ENCODE results near the gene WASHC4.
A peak's percentile ranks its signal among the peaks of the same experiment; 100 is the strongest.

WASHC4 gene

DNA sequence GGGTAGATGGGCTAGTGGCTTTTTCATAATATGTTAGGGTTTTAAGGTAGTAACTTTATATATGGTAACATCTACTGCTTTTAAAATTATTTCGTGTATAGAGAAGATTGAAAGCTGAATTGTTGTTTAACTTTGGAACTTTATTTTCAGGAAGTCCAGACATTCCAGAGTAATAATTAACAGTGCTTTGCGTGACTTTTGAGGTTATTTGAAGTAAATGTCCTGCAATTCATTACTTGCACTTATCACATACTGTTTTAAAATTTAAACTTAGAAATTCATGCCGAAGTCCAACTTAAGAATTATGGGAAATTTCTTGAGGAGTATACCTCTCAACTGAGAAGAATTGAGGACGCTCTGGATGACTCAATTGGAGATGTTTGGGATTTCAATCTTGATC is 3.3 kb downstream of the WASHC4 start:
- no peak overlapping the region for H2AFZ ChIP-seq (ENCODE audit: low read length, unreplicated experiment)
- peaks cover 27% of the 10 kb centered on the region for H3K4me1 ChIP-seq (ENCODE audit: control insufficient read depth, insufficient read depth, low read length, unreplicated experiment)
- H3K36me3 ChIP-seq (ENCODE audit: insufficient read depth, low read length): peaks cover 42% of the 10 kb centered on the region
- H3K27me3 ChIP-seq (ENCODE audit: insufficient read depth, low read length): no peaks in the 10 kb centered on the region
- peaks cover 76% of the 10 kb centered on the region for H3K79me2 ChIP-seq (ENCODE audit: control insufficient read depth, insufficient read depth, low read length, unreplicated experiment)
- no peak overlapping the region for H3K27ac ChIP-seq (ENCODE audit: low read depth, low read length)
- H3K4me3 ChIP-seq (ENCODE audit: low read depth, low read length): peak overlapping the region; percentile 88

- Histone ChIP-seq H3K79me2 (ENCODE audit: control insufficient read depth, insufficient read depth, low read length, unreplicated experiment) (peaks cover 78% of the 10 kb centered on the region), H3K36me3 (ENCODE audit: insufficient read depth, low read length) (peaks cover 60% of the 10 kb centered on the region), H3K27ac (ENCODE audit: low read depth, low read length) (no peak overlapping the region), H2AFZ (ENCODE audit: low read length, unreplicated experiment) (no peak overlapping the region), H3K4me3 (ENCODE audit: low read depth, low read length) (no peak overlapping the region), H3K4me1 (ENCODE audit: control insufficient read depth, insufficient read depth, low read length, unreplicated experiment) (peaks cover 21% of the 10 kb centered on the region), H3K27me3 (ENCODE audit: insufficient read depth, low read length) (no peaks in the 10 kb centered on the region)
Measured at GRCh38 chr12:105113094-105113493, 5.6 kb downstream of the WASHC4 start.

- H3K27ac ChIP-seq (ENCODE audit: low read depth, low read length): no peak overlapping the region
- H3K27me3 ChIP-seq (ENCODE audit: insufficient read depth, low read length): no peaks in the 10 kb centered on the region
- peaks cover 39% of the 10 kb centered on the region for H3K79me2 ChIP-seq (ENCODE audit: control insufficient read depth, insufficient read depth, low read length, unreplicated experiment)
- H3K4me3 ChIP-seq (ENCODE audit: low read depth, low read length): no peak overlapping the region
- H3K36me3 ChIP-seq (ENCODE audit: insufficient read depth, low read length): peaks cover 75% of the 10 kb centered on the region
- no peak overlapping the region for H2AFZ ChIP-seq (ENCODE audit: low read length, unreplicated experiment)
- peaks cover 6% of the 10 kb centered on the region for H3K4me1 ChIP-seq (ENCODE audit: control insufficient read depth, insufficient read depth, low read length, unreplicated experiment)
Measured at GRCh38 chr12:105116969-105117368, 9.4 kb downstream of the WASHC4 start.

- Histone ChIP-seq H3K27ac (ENCODE audit: low read depth, low read length) (no peak overlapping the region), H3K79me2 (ENCODE audit: control insufficient read depth, insufficient read depth, low read length, unreplicated experiment) (peaks cover 10% of the 10 kb centered on the region), H2AFZ (ENCODE audit: low read length, unreplicated experiment) (no peak overlapping the region), H3K36me3 (ENCODE audit: insufficient read depth, low read length) (peaks cover 57% of the 10 kb centered on the region), H3K27me3 (ENCODE audit: insufficient read depth, low read length) (no peaks in the 10 kb centered on the region), H3K4me3 (ENCODE audit: low read depth, low read length) (no peak overlapping the region), H3K4me1 (ENCODE audit: control insufficient read depth, insufficient read depth, low read length, unreplicated experiment) (no peaks in the 10 kb centered on the region)
Measured at GRCh38 chr12:105120551-105120950, 13.0 kb downstream of the WASHC4 start.

DNA sequence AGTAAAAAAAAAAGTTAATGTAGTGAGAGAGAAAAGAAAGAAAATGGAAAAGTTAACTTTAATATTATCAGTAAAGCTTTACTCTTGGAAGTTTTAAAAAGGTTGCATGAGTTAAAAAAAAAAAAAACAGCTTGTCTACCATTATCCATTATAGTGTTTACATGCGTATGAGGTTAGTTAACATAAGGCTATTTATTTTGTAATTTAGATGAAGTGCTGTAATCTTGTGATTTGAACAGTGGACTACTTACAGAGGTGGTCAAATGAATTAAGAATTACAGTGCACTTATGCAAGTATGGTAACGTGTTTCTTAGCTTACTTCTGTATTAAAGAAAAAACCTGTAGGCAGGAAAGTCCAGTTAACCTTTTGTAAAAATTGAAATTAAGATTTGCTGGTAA is 30.7 kb downstream of the WASHC4 start:
- Histone ChIP-seq H3K36me3 (ENCODE audit: insufficient read depth, low read length) (peaks cover 54% of the 10 kb centered on the region), H3K4me3 (ENCODE audit: low read depth, low read length) (no peak overlapping the region), H3K27ac (ENCODE audit: low read depth, low read length) (no peak overlapping the region), H2AFZ (ENCODE audit: low read length, unreplicated experiment) (no peak overlapping the region), H3K27me3 (ENCODE audit: insufficient read depth, low read length) (no peaks in the 10 kb centered on the region), H3K79me2 (ENCODE audit: control insufficient read depth, insufficient read depth, low read length, unreplicated experiment) (peaks cover 10% of the 10 kb centered on the region), H3K4me1 (ENCODE audit: control insufficient read depth, insufficient read depth, low read length, unreplicated experiment) (no peaks in the 10 kb centered on the region)

- no peak overlapping the region for H3K4me3 ChIP-seq (ENCODE audit: low read depth, low read length)
- no peaks in the 10 kb centered on the region for H3K4me1 ChIP-seq (ENCODE audit: control insufficient read depth, insufficient read depth, low read length, unreplicated experiment)
- H3K27ac ChIP-seq (ENCODE audit: low read depth, low read length): no peak overlapping the region
- no peak overlapping the region for H2AFZ ChIP-seq (ENCODE audit: low read length, unreplicated experiment)
- peaks cover 46% of the 10 kb centered on the region for H3K36me3 ChIP-seq (ENCODE audit: insufficient read depth, low read length)
- H3K27me3 ChIP-seq (ENCODE audit: insufficient read depth, low read length): no peaks in the 10 kb centered on the region
- H3K79me2 ChIP-seq (ENCODE audit: control insufficient read depth, insufficient read depth, low read length, unreplicated experiment): peaks cover 7% of the 10 kb centered on the region
Measured at GRCh38 chr12:105141320-105141922, 33.9 kb downstream of the WASHC4 start.

- peaks cover 7% of the 10 kb centered on the region for H3K79me2 ChIP-seq (ENCODE audit: control insufficient read depth, insufficient read depth, low read length, unreplicated experiment)
- H3K4me3 ChIP-seq (ENCODE audit: low read depth, low read length): no peak overlapping the region
- H2AFZ ChIP-seq (ENCODE audit: low read length, unreplicated experiment): no peak overlapping the region
- no peaks in the 10 kb centered on the region for H3K4me1 ChIP-seq (ENCODE audit: control insufficient read depth, insufficient read depth, low read length, unreplicated experiment)
- H3K36me3 ChIP-seq (ENCODE audit: insufficient read depth, low read length): peaks cover 53% of the 10 kb centered on the region
- H3K27me3 ChIP-seq (ENCODE audit: insufficient read depth, low read length): no peaks in the 10 kb centered on the region
- no peak overlapping the region for H3K27ac ChIP-seq (ENCODE audit: low read depth, low read length)
Measured at GRCh38 chr12:105142259-105142658, 34.7 kb downstream of the WASHC4 start.

DNA sequence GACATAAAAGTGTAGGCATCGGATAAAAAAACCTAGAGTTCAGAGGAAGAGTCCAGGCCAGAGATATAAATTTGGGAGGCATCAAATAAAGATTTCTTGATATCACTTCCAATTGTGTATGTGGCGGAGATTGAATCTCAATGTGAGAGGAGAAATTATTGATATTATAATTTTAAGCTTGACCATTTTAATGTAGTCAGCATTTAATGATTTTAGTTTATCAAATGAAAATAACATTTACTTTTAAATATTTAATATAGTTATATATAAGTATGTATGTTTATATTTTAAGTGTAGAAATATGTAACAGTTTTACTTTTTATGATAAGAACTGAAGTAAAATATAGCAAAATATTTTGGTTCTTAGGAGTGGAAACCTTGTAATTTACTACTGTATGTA is 48.7 kb downstream of the WASHC4 start:
- H3K27me3 ChIP-seq (ENCODE audit: insufficient read depth, low read length): no peaks in the 10 kb centered on the region
- no peaks in the 10 kb centered on the region for H3K4me1 ChIP-seq (ENCODE audit: control insufficient read depth, insufficient read depth, low read length, unreplicated experiment)
- no peak overlapping the region for H3K27ac ChIP-seq (ENCODE audit: low read depth, low read length)
- peaks cover 63% of the 10 kb centered on the region for H3K36me3 ChIP-seq (ENCODE audit: insufficient read depth, low read length)
- H3K4me3 ChIP-seq (ENCODE audit: low read depth, low read length): no peak overlapping the region
- H3K79me2 ChIP-seq (ENCODE audit: control insufficient read depth, insufficient read depth, low read length, unreplicated experiment): no peaks in the 10 kb centered on the region
- no peak overlapping the region for H2AFZ ChIP-seq (ENCODE audit: low read length, unreplicated experiment)

DNA sequence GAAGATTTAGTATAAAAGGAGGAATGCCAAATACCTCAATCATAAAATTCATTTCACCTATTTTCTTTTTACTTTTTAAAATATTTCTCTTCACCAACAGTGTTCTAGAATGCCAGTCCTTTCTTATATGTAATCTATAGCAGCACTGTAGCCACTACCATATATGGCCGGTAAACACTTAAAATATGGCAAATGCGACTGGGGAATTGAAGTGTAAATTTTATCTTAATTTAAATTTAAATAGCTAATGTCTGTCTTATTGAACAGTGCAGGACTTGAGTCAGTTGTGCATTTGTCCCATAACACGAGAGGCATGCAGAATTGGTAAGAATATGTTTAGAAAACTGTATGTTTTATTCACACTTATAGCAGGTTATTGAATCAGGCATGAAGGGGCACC is 50.1 kb downstream of the WASHC4 start:
- H3K36me3 ChIP-seq (ENCODE audit: insufficient read depth, low read length): peaks cover 63% of the 10 kb centered on the region

DNA sequence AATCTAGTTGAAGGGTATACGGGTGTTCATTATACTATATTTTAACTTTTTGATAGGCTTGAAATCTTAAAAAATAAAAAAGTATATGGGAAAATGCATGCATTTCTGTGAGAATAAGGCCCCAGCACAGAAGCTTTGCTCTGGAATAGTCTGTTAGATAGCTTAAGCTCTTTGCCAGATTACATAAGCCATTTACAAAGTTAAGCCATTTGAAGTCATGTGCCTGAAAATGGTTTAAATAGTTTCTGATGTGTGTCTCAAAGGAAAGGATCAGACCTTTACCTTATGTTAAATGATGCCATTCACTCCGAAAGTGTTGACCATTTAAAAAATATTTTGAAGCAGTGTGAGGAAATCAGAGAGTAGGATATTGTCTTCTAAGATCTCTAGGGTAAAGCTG is 51.3 kb downstream of the WASHC4 start:
- Histone ChIP-seq H2AFZ (ENCODE audit: low read length, unreplicated experiment) (no peak overlapping the region), H3K36me3 (ENCODE audit: insufficient read depth, low read length) (peaks cover 55% of the 10 kb centered on the region), H3K4me3 (ENCODE audit: low read depth, low read length) (no peak overlapping the region), H3K79me2 (ENCODE audit: control insufficient read depth, insufficient read depth, low read length, unreplicated experiment) (no peaks in the 10 kb centered on the region), H3K27me3 (ENCODE audit: insufficient read depth, low read length) (no peaks in the 10 kb centered on the region), H3K27ac (ENCODE audit: low read depth, low read length) (no peak overlapping the region), H3K4me1 (ENCODE audit: control insufficient read depth, insufficient read depth, low read length, unreplicated experiment) (no peaks in the 10 kb centered on the region)

More for the DNA sequence above, 50.1 kb downstream of the WASHC4 start:
- Histone ChIP-seq H3K79me2 (ENCODE audit: control insufficient read depth, insufficient read depth, low read length, unreplicated experiment) (no peaks in the 10 kb centered on the region), H3K4me1 (ENCODE audit: control insufficient read depth, insufficient read depth, low read length, unreplicated experiment) (no peaks in the 10 kb centered on the region), H3K27me3 (ENCODE audit: insufficient read depth, low read length) (no peaks in the 10 kb centered on the region), H3K27ac (ENCODE audit: low read depth, low read length) (no peak overlapping the region), H3K4me3 (ENCODE audit: low read depth, low read length) (no peak overlapping the region), H2AFZ (ENCODE audit: low read length, unreplicated experiment) (no peak overlapping the region)

- no peak overlapping the region for H3K27ac ChIP-seq (ENCODE audit: low read depth, low read length)
- no peak overlapping the region for H3K4me3 ChIP-seq (ENCODE audit: low read depth, low read length)
- peaks cover 57% of the 10 kb centered on the region for H3K36me3 ChIP-seq (ENCODE audit: insufficient read depth, low read length)
- H3K79me2 ChIP-seq (ENCODE audit: control insufficient read depth, insufficient read depth, low read length, unreplicated experiment): no peaks in the 10 kb centered on the region
- no peaks in the 10 kb centered on the region for H3K27me3 ChIP-seq (ENCODE audit: insufficient read depth, low read length)
- H3K4me1 ChIP-seq (ENCODE audit: control insufficient read depth, insufficient read depth, low read length, unreplicated experiment): no peaks in the 10 kb centered on the region
- H2AFZ ChIP-seq (ENCODE audit: low read length, unreplicated experiment): no peak overlapping the region
Measured at GRCh38 chr12:105162174-105162573, 54.6 kb downstream of the WASHC4 start.

Measured in ACC112 (cell line).